HG03432 (cell line): Measurements from ENCODE around the gene PRR20B.
"Not testable (repeated sequence)": the region's sequence is repeated elsewhere in the genome, so short reads cannot be mapped to it uniquely, and the experiment has no call there.

Experiments
- ATAC-seq: cut with Tn5 transposase; IDR thresholded peaks from one replicate; pipeline ENCODE4 v1.9.1; 2021; ENCODE audit warnings: mild to moderate bottlenecking, moderate library complexity; ENCODE audit not compliant: unreplicated experiment

PRR20B gene

GRCh38 chr13:57147188-57147587 is at the start of gene PRR20B:
PRR20B (plus strand) TSS chr13:57147488; CDS start chr13:57147875, 387 bp downstream.
- not testable (repeated sequence) for ATAC-seq

- no peak for ATAC-seq
Observed at GRCh38 chr13:57114945-57115344, 32.3 kb upstream of the PRR20B start.

GRCh38 chr13:57123681-57124080 is 23.6 kb upstream of the PRR20B start:
- no peak for ATAC-seq

- no peak for ATAC-seq
Observed at GRCh38 chr13:57128909-57129308, 18.4 kb upstream of the PRR20B start.

GRCh38 chr13:57136093-57136492 is 11.2 kb upstream of the PRR20B start:
- no peak for ATAC-seq

GRCh38 chr13:57137585-57137984 is 9.7 kb upstream of the PRR20B start:
- no peak for ATAC-seq

- ATAC-seq = no peak
Observed at GRCh38 chr13:57138988-57139387, 8.3 kb upstream of the PRR20B start.

- not testable (repeated sequence) for ATAC-seq
Observed at GRCh38 chr13:57139781-57140180, 7.5 kb upstream of the PRR20B start.

GRCh38 chr13:57140235-57140968 is 6.9 kb upstream of the PRR20B start, which contains the start of gene PRR20A:
PRR20A (plus strand) TSS chr13:57140918; CDS start chr13:57141305, 387 bp downstream.
- not testable (repeated sequence) for ATAC-seq

- not testable (repeated sequence) for ATAC-seq
Observed at GRCh38 chr13:57148106-57148505, 818 bp downstream of the PRR20B start.

GRCh38 chr13:57153761-57154160 is 6.5 kb downstream of the PRR20B start, which contains the start of gene PRR20C:
PRR20C (plus strand) TSS chr13:57154061; CDS start chr13:57154448, 387 bp downstream.
- not testable (repeated sequence) for ATAC-seq

- not testable (repeated sequence) for ATAC-seq
Observed at GRCh38 chr13:57160332-57160731, 13.0 kb downstream of the PRR20B start, which contains the start of gene PRR20D. PRR20D (plus strand) TSS chr13:57160632; CDS start chr13:57161019, 387 bp downstream.

- ATAC-seq = not testable (repeated sequence)
Observed at GRCh38 chr13:57166897-57167296, 19.6 kb downstream of the PRR20B start, which contains the start of gene PRR20E. PRR20E (plus strand) TSS chr13:57167197; CDS start chr13:57167584, 387 bp downstream.

- ATAC-seq = no peak
Observed at GRCh38 chr13:57191667-57192066, 44.4 kb downstream of the PRR20B start.
